ENCODE measurements around the gene SCUBE3.

GRCh38 chr6:35195120-35195780 lies 18.5 kb upstream of the SCUBE3 start:
- TF ChIP-seq CTCF (IDR thresholded peaks at IDR 0.05): no peak
- no peak for TF ChIP-seq POLR2A (IDR thresholded peaks at IDR 0.05)

All from body of pancreas (tissue), 4 donors.